ENCODE data around the gene TRIP12. TPM values are rescaled to one million over a fixed set of nuclear protein-coding genes. Genes with fewer than 3 reads are reported as not detected.

Gene TRIP12
- total RNA-seq, 1 donor from 2014 or later: 363 TPM

- peak within 1 kb of the TSS; percentile 71 for H3K4me3 Mint-ChIP-seq (ENCODE audit: unreplicated experiment)
- no peak for TF ChIP-seq CTCF (IDR thresholded peaks at IDR 0.05; ENCODE audit: unreplicated experiment)
- no peaks in the 10 kb centered on the region for H3K36me3 Mint-ChIP-seq (ENCODE audit: low read depth, unreplicated experiment)
- DNase-seq (ENCODE audit: low spot score): peak; percentile 52
- H3K27ac Mint-ChIP-seq (ENCODE audit: unreplicated experiment): no peak within 1 kb of the TSS
- H3K9me3 Mint-ChIP-seq (ENCODE audit: unreplicated experiment): no peaks in the 10 kb centered on the region
- peaks cover 2% of the 10 kb centered on the region for H3K4me1 Mint-ChIP-seq (ENCODE audit: unreplicated experiment)
- peaks cover 15% of the 10 kb centered on the region for H3K27me3 Mint-ChIP-seq (ENCODE audit: unreplicated experiment)
These were observed 207.6 kb downstream of the TRIP12 start, which contains the start of gene DNER for GRCh38 chr2:229714080-229714735. Gene DNER (minus strand): TSS chr2:229714555. CDS start chr2:229714423, 132 bp downstream.

Other genes starting within 250 kb of the TRIP12 start
- gene DNER, start 207.5 kb downstream of the TRIP12 start, total RNA-seq (ENCODE audit: unreplicated experiment): 0.15 TPM
- 3.6 TPM for gene FBXO36, start 494 bp upstream of the TRIP12 start, total RNA-seq (ENCODE audit: unreplicated experiment)
- gene SLC16A14, start 146.9 kb upstream of the TRIP12 start, total RNA-seq (ENCODE audit: unreplicated experiment): 0.18 TPM

Measured in endothelial cell (in vitro differentiated cells).